ENCODE measurements around the gene PIM1.
"Not testable (repeated sequence)": the region's sequence is repeated elsewhere in the genome, so short reads cannot be mapped to it uniquely, and the experiment has no call there.

PIM1 gene

DNA sequence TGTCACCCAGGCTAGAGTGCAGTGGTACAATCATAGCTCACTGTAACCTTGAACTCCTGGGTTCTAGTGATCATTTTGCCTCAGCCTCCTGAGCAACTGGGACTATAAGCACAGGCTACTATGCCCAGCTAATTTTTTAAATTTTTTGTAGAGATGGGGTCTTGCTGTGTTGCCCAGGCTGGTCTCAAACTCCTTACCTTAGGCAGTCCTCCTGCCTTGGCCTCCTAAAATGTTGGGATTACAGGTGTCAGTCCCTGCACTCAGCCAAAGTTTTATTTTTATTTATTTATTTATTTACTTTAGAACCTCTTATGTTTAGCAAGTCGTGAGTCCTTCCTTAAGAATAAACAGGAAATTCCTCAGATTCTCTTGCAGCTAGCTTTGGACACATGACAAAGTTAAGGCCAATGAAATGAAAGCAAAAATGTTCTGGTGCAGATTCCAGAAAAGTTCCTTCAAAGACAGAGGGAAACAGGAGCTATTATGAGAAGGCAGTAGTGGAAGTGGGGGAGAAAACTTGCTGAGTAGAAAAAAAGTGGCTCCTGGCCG, 19.1 kb downstream of the PIM1 start:
- no peak for DNase-seq (ENCODE audit: low read depth)
- no peak for TF ChIP-seq CTCF (IDR thresholded peaks at IDR 0.05; ENCODE audit: insufficient read depth, low read depth, low read length, missing control alignments)
- H3K4me3 ChIP-seq (ENCODE audit: low read length), result no peak overlapping the region

- H3K4me3 ChIP-seq (ENCODE audit: low read length), result no peak overlapping the region
- DNase-seq (ENCODE audit: low read depth), result no peak
- no peak for TF ChIP-seq CTCF (IDR thresholded peaks at IDR 0.05; ENCODE audit: insufficient read depth, low read depth, low read length, missing control alignments)
These were observed 20.2 kb downstream of the PIM1 start for GRCh38 chr6:37190159-37190535.

DNA sequence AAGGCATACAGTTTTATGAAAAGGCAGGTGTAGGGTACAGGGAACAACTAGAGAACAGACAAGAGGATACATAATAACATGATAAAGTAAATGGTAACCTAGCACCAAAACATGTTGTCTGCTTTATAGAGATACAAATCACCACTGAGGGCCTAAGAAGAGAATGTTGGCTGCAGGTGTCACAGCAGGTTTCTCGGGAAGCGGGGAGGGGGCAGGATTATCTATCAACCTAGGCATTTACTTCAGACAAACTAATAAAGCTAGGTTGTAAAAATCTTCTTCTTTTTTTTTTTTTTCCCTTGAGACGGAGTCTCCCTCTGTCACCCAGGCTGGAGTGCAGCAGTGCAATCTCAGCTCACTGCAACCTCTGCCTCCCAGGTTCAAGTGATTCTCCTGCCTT, 22.7 kb downstream of the PIM1 start:
- DNase-seq (ENCODE audit: low read depth), result no peak
- no peak overlapping the region for H3K4me3 ChIP-seq (ENCODE audit: low read length)
- TF ChIP-seq CTCF (IDR thresholded peaks at IDR 0.05; ENCODE audit: insufficient read depth, low read depth, low read length, missing control alignments), result no peak

DNA sequence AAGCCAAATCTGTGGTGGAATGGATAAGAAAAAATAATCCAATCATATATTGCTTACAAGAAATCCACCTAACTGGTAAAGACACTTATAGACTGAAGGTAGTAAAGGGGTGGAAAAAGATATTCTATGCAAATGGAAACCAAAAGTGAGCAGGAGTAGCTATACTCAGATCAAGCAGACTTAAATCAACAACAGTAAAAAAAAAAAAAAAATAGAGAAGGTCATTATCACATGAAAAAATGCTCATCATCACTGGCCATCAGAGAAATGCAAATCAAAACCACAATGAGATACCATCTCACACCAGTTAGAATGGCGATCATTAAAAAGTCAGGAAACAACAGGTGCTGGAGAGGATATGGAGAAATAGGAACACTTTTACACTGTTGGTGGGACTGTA, 24.9 kb downstream of the PIM1 start:
- not testable (repeated sequence) for DNase-seq (ENCODE audit: low read depth); H3K4me3 ChIP-seq (ENCODE audit: low read length)

GRCh38 chr6:37196451-37196850, 26.5 kb downstream of the PIM1 start:
- DNase-seq (ENCODE audit: low read depth); H3K4me3 ChIP-seq (ENCODE audit: low read length): not testable (repeated sequence)

DNA sequence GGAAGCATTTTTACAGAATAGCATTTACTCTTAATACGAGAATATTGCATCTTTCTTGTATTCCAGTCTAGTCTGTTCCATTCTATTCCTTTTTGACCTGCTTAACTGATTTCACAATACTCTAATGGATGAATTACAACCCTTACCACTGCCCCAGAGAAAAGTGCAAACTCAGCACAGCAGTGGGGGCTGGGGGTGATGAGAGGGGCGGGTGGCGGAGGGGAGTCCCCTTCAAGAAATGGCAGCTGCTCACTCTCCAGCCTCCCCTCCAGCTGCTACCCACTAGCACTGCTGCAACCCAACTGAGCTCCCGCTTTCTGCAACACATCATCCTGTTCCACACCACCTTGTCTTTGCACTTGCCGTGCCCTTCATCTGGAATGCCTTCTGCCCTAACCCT, 30.1 kb downstream of the PIM1 start:
- no peak for TF ChIP-seq CTCF (IDR thresholded peaks at IDR 0.05; ENCODE audit: insufficient read depth, low read depth, low read length, missing control alignments)
- DNase-seq (ENCODE audit: low read depth), result no peak
- H3K4me3 ChIP-seq (ENCODE audit: low read length), result no peak overlapping the region

DNA sequence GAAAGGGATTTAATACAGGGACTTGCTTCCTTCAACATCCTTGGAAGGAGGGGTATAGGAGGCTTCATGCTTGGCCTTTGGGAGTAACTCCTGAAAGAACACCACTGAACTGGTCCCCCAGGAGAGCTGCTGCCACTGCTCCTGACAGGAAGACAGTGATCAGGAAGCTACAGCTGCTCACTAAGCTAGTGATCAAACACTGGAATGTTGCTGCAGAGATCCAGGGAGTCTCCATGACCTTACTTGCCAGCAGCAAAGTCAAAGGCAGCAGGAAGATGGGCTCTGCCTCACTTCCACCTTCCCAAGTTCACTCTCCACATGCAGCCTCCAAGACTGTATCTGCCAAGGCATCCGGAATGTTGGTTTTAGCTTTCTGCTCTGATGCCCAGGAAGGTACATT, 31.8 kb downstream of the PIM1 start:
- no peak for DNase-seq (ENCODE audit: low read depth)
- TF ChIP-seq CTCF (IDR thresholded peaks at IDR 0.05; ENCODE audit: insufficient read depth, low read depth, low read length, missing control alignments), result no peak
- no peak overlapping the region for H3K4me3 ChIP-seq (ENCODE audit: low read length)

DNA sequence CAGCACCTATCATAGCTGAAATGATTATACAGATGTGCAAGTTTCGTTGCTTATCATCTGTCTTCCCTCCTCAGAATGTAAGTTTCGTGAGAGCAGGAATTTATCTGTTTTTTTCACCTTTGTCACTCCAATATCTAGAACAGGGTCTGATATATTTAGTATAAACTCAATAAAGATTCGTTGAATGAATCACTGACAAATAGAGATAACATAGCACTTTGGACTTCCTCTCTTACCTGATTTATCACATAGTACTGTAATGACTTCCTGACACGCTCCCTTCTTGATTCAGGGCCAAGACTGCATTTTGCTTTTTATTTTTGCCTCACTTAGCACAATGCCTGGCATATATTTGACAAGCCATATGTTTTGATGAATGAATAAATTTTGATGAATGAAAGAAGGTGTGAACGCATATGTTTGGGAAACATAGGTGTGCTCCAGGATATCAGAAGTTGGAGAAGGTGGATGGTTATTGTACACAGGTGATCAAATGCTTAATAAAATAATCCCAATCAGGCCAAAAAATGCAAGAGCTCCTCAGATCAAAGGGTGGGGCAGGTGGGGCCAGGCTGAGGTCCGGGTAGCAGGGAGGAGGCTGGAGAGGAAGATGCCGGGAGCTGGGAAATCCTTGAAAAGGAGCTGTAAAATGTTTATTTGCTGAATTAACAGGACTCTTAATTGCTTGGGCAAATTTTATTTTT, 33.0 kb downstream of the PIM1 start:
- DNase-seq (ENCODE audit: low read depth), result no peak
- TF ChIP-seq CTCF (IDR thresholded peaks at IDR 0.05; ENCODE audit: insufficient read depth, low read depth, low read length, missing control alignments), result no peak
- H3K4me3 ChIP-seq (ENCODE audit: low read length), result no peak overlapping the region

All from epithelial cell of esophagus (primary cell).